SK-N-SH treated with all-trans-retinoic acid at 6 μM for 48 hours (cell line): ENCODE data around the gene PGM1.

Experiments
- ATAC-seq: fragments of 200-7000 bp; cut with Tn5 transposase; 3 replicates; pipeline ENCODE4 v1.9.1; 2020; ENCODE audit warnings: mild to moderate bottlenecking, moderate library complexity
- ARNTL ChIP-seq: fragments of 450-650 bp; formaldehyde crosslinking; IDR thresholded peaks from 2 replicates; pipeline ENCODE4 v1.5.0; 2020; ENCODE audit warnings: low read depth, mild to moderate bottlenecking, moderate library complexity, borderline replicate concordance
- BACH2 ChIP-seq: fragments of 250-450 bp; sonication (Bioruptor Pico); IDR thresholded peaks from 2 replicates; pipeline ENCODE4 v1.9.0; 2021; ENCODE audit warnings: mild to moderate bottlenecking, borderline replicate concordance
- CREB5 ChIP-seq: fragments of 250-450 bp; sonication (Bioruptor Pico); IDR thresholded peaks from 2 replicates; pipeline ENCODE4 v1.5.1; 2020; ENCODE audit warnings: low read depth, mild to moderate bottlenecking, moderate library complexity
- CSDC2 ChIP-seq: fragments of 250-450 bp; sonication (Bioruptor Pico); IDR thresholded peaks from 2 replicates; pipeline ENCODE4 v1.5.0; 2020; ENCODE audit warnings: mild to moderate bottlenecking, moderate library complexity
- CSRNP3 ChIP-seq: fragments of 250-450 bp; sonication (Bioruptor Pico); IDR thresholded peaks from 2 replicates; pipeline ENCODE4 v1.5.1; 2021; ENCODE audit warnings: mild to moderate bottlenecking, moderate library complexity
- ESRRG ChIP-seq: fragments of 250-450 bp; sonication (Bioruptor Pico); IDR thresholded peaks from 2 replicates; pipeline ENCODE4 v1.6.1; 2021; ENCODE audit warnings: mild to moderate bottlenecking
- GLIS3 ChIP-seq: fragments of 250-450 bp; sonication (Bioruptor Pico); IDR thresholded peaks from 2 replicates; pipeline ENCODE4 v1.5.0; 2020; ENCODE audit warnings: mild to moderate bottlenecking, moderate library complexity
- ISL1 ChIP-seq: fragments of 250-450 bp; sonication (Bioruptor Pico); IDR thresholded peaks from 2 replicates; pipeline ENCODE4 v2.1.2; 2022; ENCODE audit warnings: mild to moderate bottlenecking, moderate library complexity
- OSR1 ChIP-seq: fragments of 250-450 bp; sonication (Bioruptor Pico); IDR thresholded peaks from 2 replicates; pipeline ENCODE4 v1.8.0; 2022; ENCODE audit warnings: moderate library complexity, mild to moderate bottlenecking, inconsistent platforms
- PATZ1 ChIP-seq: fragments of 250-450 bp; sonication (Bioruptor Pico); IDR thresholded peaks from 2 replicates; pipeline ENCODE4 v1.8.0; 2020; ENCODE audit warnings: mild to moderate bottlenecking, moderate library complexity, borderline replicate concordance
- POU6F1 ChIP-seq: fragments of 250-450 bp; sonication (Bioruptor Pico); IDR thresholded peaks from 2 replicates; pipeline ENCODE4 v1.8.0; 2021; ENCODE audit warnings: low read depth, mild to moderate bottlenecking, moderate library complexity, borderline replicate concordance
- PPARA ChIP-seq: fragments of 250-450 bp; sonication (Bioruptor Pico); IDR thresholded peaks from 2 replicates; pipeline ENCODE4 v1.5.0; 2020; ENCODE audit warnings: mild to moderate bottlenecking, borderline replicate concordance
- RARB ChIP-seq: fragments of 250-450 bp; sonication (Bioruptor Pico); IDR thresholded peaks from 2 replicates; pipeline ENCODE4 v1.8.0; 2021; ENCODE audit warnings: mild to moderate bottlenecking, moderate library complexity
- SNAI2 ChIP-seq: fragments of 250-450 bp; sonication (Bioruptor Pico); IDR thresholded peaks from 2 replicates; pipeline ENCODE4 v1.5.0; 2020; ENCODE audit warnings: mild to moderate bottlenecking, moderate library complexity
- TOX ChIP-seq: fragments of 250-450 bp; sonication (Bioruptor Pico); IDR thresholded peaks from 2 replicates; pipeline ENCODE4 v1.8.0; 2021; ENCODE audit warnings: mild to moderate bottlenecking, moderate library complexity, borderline replicate concordance
- ZC3H10 ChIP-seq: fragments of 250-450 bp; sonication (Bioruptor Pico); IDR thresholded peaks from 2 replicates; pipeline ENCODE4 v1.5.1; 2021; ENCODE audit warnings: mild to moderate bottlenecking, moderate library complexity
- ZFP3 ChIP-seq: fragments of 250-450 bp; sonication (Bioruptor Pico); IDR thresholded peaks from 2 replicates; pipeline ENCODE4 v1.5.0; 2020; ENCODE audit warnings: mild to moderate bottlenecking, moderate library complexity
- ZNF565 ChIP-seq: fragments of 450-650 bp; formaldehyde crosslinking; conservative IDR thresholded peaks from 2 replicates; pipeline ENCODE4 v1.5.0; 2020; ENCODE audit warnings: low read depth, mild to moderate bottlenecking, moderate library complexity
- ZNF70 ChIP-seq: fragments of 450-650 bp; formaldehyde crosslinking; IDR thresholded peaks from 2 replicates; pipeline ENCODE4 v1.5.0; 2020; ENCODE audit warnings: mild to moderate bottlenecking, moderate library complexity
- ZNF8 ChIP-seq: fragments of 450-650 bp; formaldehyde crosslinking; IDR thresholded peaks from 2 replicates; pipeline ENCODE4 v1.5.0; 2020; ENCODE audit warnings: mild to moderate bottlenecking, moderate library complexity

The PGM1 gene

GRCh38 chr1:63686696-63687095 is 93.5 kb downstream of the PGM1 start:
- no peak for ATAC-seq
- TF ChIP-seq CSDC2 (CRISPR knock-in tag) (no peak), ARNTL (CRISPR knock-in tag) (no peak), CREB5 (no peak), CSRNP3 (no peak), ZC3H10 (CRISPR knock-in tag) (no peak), RARB (CRISPR knock-in tag) (no peak), OSR1 (CRISPR knock-in tag) (no peak), ZNF70 (CRISPR knock-in tag) (no peak), BACH2 (CRISPR knock-in tag) (no peak), TOX (CRISPR knock-in tag) (no peak), ZNF565 (CRISPR knock-in tag) (no peak), PATZ1 (CRISPR knock-in tag) (no peak), PPARA (no peak), POU6F1 (no peak), GLIS3 (CRISPR knock-in tag) (no peak)

- TF ChIP-seq BACH2 (CRISPR knock-in tag) (no peak), CSDC2 (CRISPR knock-in tag) (no peak), ZNF70 (CRISPR knock-in tag) (no peak), ZC3H10 (CRISPR knock-in tag) (no peak), PPARA (no peak), SNAI2 (CRISPR knock-in tag) (no peak), ZFP3 (CRISPR knock-in tag) (no peak), RARB (CRISPR knock-in tag) (no peak), GLIS3 (CRISPR knock-in tag) (no peak), ISL1 (CRISPR knock-in tag) (no peak), TOX (CRISPR knock-in tag) (no peak), CSRNP3 (no peak), ESRRG (CRISPR knock-in tag) (no peak), OSR1 (CRISPR knock-in tag) (no peak)
- no peak for ATAC-seq
Observed at GRCh38 chr1:63688302-63688890, 95.2 kb downstream of the PGM1 start.

- TF ChIP-seq CREB5 (no peak), PATZ1 (CRISPR knock-in tag) (no peak), CSRNP3 (no peak), ZNF8 (no peak), PPARA (no peak), POU6F1 (no peak), TOX (CRISPR knock-in tag) (no peak), CSDC2 (CRISPR knock-in tag) (no peak), ARNTL (CRISPR knock-in tag) (no peak), BACH2 (CRISPR knock-in tag) (no peak)
- ATAC-seq = no peak
Observed at GRCh38 chr1:63690966-63691700, 97.9 kb downstream of the PGM1 start.
